Adrenal gland (tissue), 5 donors: Measurements from ENCODE around the gene APOL1.

Source experiments
- CTCF ChIP-seq, 6 experiments: fragments of 450-650 bp in 4 of 6; fragments of 200-600 bp in 2 of 6; sonication (generic) in 1 of 6; IDR thresholded peaks; 1 replicate in 5 of 6; 2 replicates in 1 of 6; pipeline versions ENCODE4 v1.5.1 to v1.8.0; 2016 to 2021; ENCODE audit warnings: antibody characterized with exemption in 6 of 6, mild to moderate bottlenecking in 2 of 6, moderate library complexity in 1 of 6
- POLR2A ChIP-seq, 2 donors: fragments of 450-650 bp; IDR thresholded peaks; one replicate each; pipeline ENCODE4 v1.6.1; 2017; ENCODE audit warnings: antibody characterized with exemption in 2 of 2, mild to moderate bottlenecking in 2 of 2, moderate library complexity in 1 of 2
- donor health status: DM: no; HTN: no; CAD: no.

DNA sequence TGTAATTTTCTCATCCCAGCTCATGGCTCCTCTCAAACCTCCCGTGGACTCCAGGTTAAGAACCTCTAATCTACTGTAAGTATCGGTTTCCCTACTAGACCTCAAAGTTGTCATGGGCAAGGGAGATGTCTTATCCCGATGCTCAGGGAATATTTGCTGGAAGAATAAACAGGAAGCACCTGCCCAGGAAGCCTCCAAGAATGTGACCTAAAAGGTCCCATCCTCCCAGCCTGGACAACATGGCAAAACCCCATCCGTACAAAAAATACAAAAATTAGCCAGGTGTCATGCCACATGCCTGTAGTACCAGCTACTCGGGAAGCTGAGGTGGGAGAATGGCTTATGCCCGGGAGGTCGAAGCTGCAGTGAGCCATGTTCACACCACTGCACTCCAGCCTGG lies 62.4 kb downstream of the APOL1 start:
- no peak for TF ChIP-seq CTCF (IDR thresholded peaks at IDR 0.05)
- TF ChIP-seq POLR2A (IDR thresholded peaks at IDR 0.05), result no peak
